Fibroblast of lung (primary cell): ENCODE measurements around the gene DUSP9.

ENCODE experiments used
- EZH2 ChIP-seq: IDR thresholded peaks from 2 replicates; pipeline ENCODE4 v1.5.1; 2012; ENCODE audit warnings: low read length, control low read depth, mild to moderate bottlenecking; ENCODE audit errors: missing control alignments
- TF ChIP-seq, protein P1 (sequence below), 2 donors: IDR thresholded peaks in 1 of 2; conservative IDR thresholded peaks in 1 of 2; 1 replicate in 1 of 2; 2 replicates in 1 of 2; pipeline ENCODE4 v1.5.1; 2011 to 2012; ENCODE audit warnings: low read length in 2 of 2, control low read depth in 1 of 2, inconsistent platforms in 1 of 2, low read depth in 1 of 2, mild to moderate bottlenecking in 1 of 2

DNA sequence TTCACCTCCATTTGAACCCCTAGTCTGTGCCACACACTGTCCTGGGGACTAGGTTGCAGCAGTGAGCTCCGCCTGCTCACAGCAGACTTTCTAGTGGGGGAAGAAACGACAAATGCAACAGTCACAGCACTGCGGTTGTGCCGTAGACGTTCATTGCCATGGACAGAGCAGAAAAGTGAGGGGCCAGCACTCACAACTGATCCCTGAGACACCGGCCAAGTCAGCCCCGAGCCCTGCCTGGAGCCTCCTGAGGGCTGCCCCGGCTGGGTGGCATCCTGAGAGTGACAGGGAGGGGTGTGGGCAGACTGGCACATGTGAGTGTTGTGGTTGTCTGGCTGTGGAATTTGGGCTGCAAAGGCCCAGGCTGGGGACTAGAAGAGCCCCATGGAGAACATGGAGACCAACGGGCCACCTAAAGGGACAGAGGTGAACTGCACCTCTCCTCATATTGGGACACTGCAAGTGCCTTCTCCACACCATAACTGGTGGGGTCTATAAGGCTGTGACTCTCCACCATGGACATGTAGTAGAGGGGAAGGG, 4.6 kb downstream of the DUSP9 start:
- TF ChIP-seq, protein P1, sequence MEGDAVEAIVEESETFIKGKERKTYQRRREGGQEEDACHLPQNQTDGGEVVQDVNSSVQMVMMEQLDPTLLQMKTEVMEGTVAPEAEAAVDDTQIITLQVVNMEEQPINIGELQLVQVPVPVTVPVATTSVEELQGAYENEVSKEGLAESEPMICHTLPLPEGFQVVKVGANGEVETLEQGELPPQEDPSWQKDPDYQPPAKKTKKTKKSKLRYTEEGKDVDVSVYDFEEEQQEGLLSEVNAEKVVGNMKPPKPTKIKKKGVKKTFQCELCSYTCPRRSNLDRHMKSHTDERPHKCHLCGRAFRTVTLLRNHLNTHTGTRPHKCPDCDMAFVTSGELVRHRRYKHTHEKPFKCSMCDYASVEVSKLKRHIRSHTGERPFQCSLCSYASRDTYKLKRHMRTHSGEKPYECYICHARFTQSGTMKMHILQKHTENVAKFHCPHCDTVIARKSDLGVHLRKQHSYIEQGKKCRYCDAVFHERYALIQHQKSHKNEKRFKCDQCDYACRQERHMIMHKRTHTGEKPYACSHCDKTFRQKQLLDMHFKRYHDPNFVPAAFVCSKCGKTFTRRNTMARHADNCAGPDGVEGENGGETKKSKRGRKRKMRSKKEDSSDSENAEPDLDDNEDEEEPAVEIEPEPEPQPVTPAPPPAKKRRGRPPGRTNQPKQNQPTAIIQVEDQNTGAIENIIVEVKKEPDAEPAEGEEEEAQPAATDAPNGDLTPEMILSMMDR (conservative IDR thresholded peaks at IDR 0.05 in 1 of 2, IDR thresholded peaks at IDR 0.05 in 1 of 2; ENCODE audit: low read depth in 1 of 2, low read length in 2 of 2) = peak in 1 of 2 donors; percentile 36
- no peak for TF ChIP-seq EZH2
